Lower lobe of right lung (tissue), 2 donors: ENCODE measurements around the gene ADNP2. TPM values are rescaled to one million over a fixed set of nuclear protein-coding genes. Genes with fewer than 3 reads are reported as not detected.

ENCODE experiments used
- ATAC-seq, 2 donors: fragments of 200-7000 bp; cut with Tn5 transposase; one replicate each; pipeline ENCODE4 v1.9.1; 2020 to 2022; ENCODE audit warnings: mild to moderate bottlenecking in 2 of 2, moderate library complexity in 2 of 2
- DNase-seq: peaks from one replicate; pipeline ENCODE4 v3.0.0-alpha.2; 2020
- H3K27ac ChIP-seq: fragments of 200-600 bp; one replicate; pipeline ENCODE4 v1.8.0; 2022
- H3K27me3 ChIP-seq: fragments of 200-600 bp; one replicate; pipeline ENCODE4 v1.8.0; 2022; ENCODE audit warnings: low read depth
- H3K36me3 ChIP-seq: fragments of 200-600 bp; one replicate; pipeline ENCODE4 v1.8.0; 2022; ENCODE audit warnings: mild to moderate bottlenecking
- H3K4me1 ChIP-seq: fragments of 200-600 bp; one replicate; pipeline ENCODE4 v1.8.0; 2022
- H3K4me3 ChIP-seq: fragments of 200-600 bp; one replicate; pipeline ENCODE4 v1.8.0; 2022; ENCODE audit warnings: mild to moderate bottlenecking
- H3K9me3 ChIP-seq: fragments of 200-600 bp; one replicate; pipeline ENCODE4 v1.8.0; 2022
- CTCF ChIP-seq: fragments of 200-600 bp; IDR thresholded peaks from one replicate; pipeline ENCODE4 v1.8.0; 2022; ENCODE audit warnings: antibody characterized with exemption, mild to moderate bottlenecking
- intact Hi-C: fragments of 100-400 bp; cut with DNase I; formaldehyde crosslinking; loops from one replicate; pipeline ENCODE4 v1.11.0; 2022
- total RNA-seq: library from RNA; stranded (reverse); fragmentation: NEBNext Ultra II Directional; extraction: Animal tissue kit (Norgen Biotek cat#: 25700); gene quantifications from one replicate; pipeline ENCODE4 v1.2.1, GENCODE V29; 2021
- donor health status: DM: no; HTN: yes; CAD: no; lungs with severe emphysema.

The ADNP2 gene
- total RNA-seq, 1 donor from 2014 or later, result 16.5 TPM

GRCh38 chr18:80145196-80145804 is 36.2 kb downstream of the ADNP2 start:
- no peak for DNase-seq
- Histone ChIP-seq H3K27ac (no peak overlapping the region), H3K4me1 (peaks cover 18% of the 10 kb centered on the region), H3K36me3 (peaks cover 10% of the 10 kb centered on the region), H3K9me3 (no peaks in the 10 kb centered on the region), H3K4me3 (no peak overlapping the region), H3K27me3 (no peaks in the 10 kb centered on the region)
- intact Hi-C loops, result no loop called here
- ATAC-seq, result no peak
- no peak for TF ChIP-seq CTCF

- intact Hi-C loops, result no loop called here
- ATAC-seq, result peak; percentile 32 to 41
- Histone ChIP-seq H3K4me1 (peaks cover 18% of the 10 kb centered on the region), H3K36me3 (peaks cover 4% of the 10 kb centered on the region), H3K4me3 (peak overlapping the region; percentile 59), H3K9me3 (no peaks in the 10 kb centered on the region), H3K27ac (no peak overlapping the region), H3K27me3 (no peaks in the 10 kb centered on the region)
- no peak for TF ChIP-seq CTCF
- DNase-seq, result no peak
These were observed 38.0 kb downstream of the ADNP2 start for GRCh38 chr18:80147037-80147417.

GRCh38 chr18:80147418-80148325 is 38.6 kb downstream of the ADNP2 start:
- DNase-seq (peak; percentile 84), ATAC-seq (peak; percentile 90 to 94)
- intact Hi-C loops, result no loop called here
- H3K9me3 ChIP-seq, result no peaks in the 10 kb centered on the region
- TF ChIP-seq CTCF, result no peak
- peak overlapping the region; percentile 59 for H3K4me3 ChIP-seq
- H3K27me3 ChIP-seq, result no peaks in the 10 kb centered on the region
- peak overlapping the region; percentile 9 for H3K27ac ChIP-seq
- H3K4me1 ChIP-seq, result peaks cover 18% of the 10 kb centered on the region
- H3K36me3 ChIP-seq, result peaks cover 4% of the 10 kb centered on the region

GRCh38 chr18:80148326-80149199 is 39.5 kb downstream of the ADNP2 start:
- H3K27ac ChIP-seq, result peak overlapping the region; percentile 9
- H3K36me3 ChIP-seq, result peaks cover 4% of the 10 kb centered on the region
- no peaks in the 10 kb centered on the region for H3K27me3 ChIP-seq
- DNase-seq (peak; percentile 63), ATAC-seq (peak; percentile 53 to 59)
- H3K4me1 ChIP-seq, result peaks cover 18% of the 10 kb centered on the region
- H3K9me3 ChIP-seq, result no peaks in the 10 kb centered on the region
- peak overlapping the region; percentile 59 for H3K4me3 ChIP-seq
- TF ChIP-seq CTCF, result no peak
- intact Hi-C loops, result no loop called here

GRCh38 chr18:80149667-80150066 is 40.6 kb downstream of the ADNP2 start:
- intact Hi-C loops, result no loop called here
- H3K27ac ChIP-seq, result no peak overlapping the region
- no peak for ATAC-seq
- TF ChIP-seq CTCF, result no peak
- peaks cover 17% of the 10 kb centered on the region for H3K4me1 ChIP-seq
- no peak overlapping the region for H3K4me3 ChIP-seq
- H3K36me3 ChIP-seq, result peaks cover 4% of the 10 kb centered on the region
- no peaks in the 10 kb centered on the region for H3K9me3 ChIP-seq
- DNase-seq, result no peak
- H3K27me3 ChIP-seq, result no peaks in the 10 kb centered on the region
